ENCODE measurements around the gene UNG.

UNG gene

DNA sequence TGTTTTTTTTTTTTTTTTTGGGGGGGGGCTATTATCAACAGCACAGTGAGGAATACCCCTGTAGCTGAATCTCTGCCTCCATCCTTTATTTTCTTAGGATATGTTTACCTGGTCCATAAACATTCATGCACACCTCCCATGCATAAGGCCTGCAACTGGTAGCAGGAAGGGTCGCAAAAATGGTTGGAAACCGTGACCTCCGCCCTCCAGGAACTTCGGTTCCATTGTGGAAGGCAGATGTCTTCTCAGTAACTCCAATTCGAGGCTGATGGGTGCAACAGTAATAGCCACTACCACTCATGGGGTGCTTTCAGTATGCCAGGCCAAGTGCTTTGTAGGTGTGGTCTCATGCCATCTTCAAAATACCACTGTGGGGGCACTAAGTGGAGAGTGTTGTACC, 59.2 kb downstream of the UNG start:
- no peak for DNase-seq (ENCODE audit: low spot score)

GRCh38 chr12:109157986-109158385, 60.6 kb downstream of the UNG start:
- no peak for DNase-seq (ENCODE audit: low spot score)

DNA sequence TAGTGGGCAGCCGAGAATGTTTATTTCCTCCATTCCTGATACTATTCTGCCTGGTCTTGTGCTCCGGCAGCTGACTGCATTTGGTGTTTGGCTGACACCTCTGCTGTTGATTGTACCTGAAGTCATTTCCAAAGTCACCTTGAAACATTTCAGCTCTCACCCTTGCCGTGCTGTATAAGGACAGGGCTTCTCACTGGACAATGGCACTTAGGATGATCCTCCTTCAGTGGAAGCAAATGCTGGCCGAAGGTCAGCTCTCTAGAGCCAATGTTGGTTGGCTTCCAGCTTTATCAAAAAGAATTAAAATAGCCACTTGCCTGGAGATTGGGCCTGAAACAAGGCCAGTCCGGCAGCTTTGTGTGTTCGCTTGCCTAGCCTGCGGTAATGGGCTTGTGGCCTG, 63.0 kb downstream of the UNG start:
- DNase-seq (ENCODE audit: low spot score), result no peak

All from LoVo (cell line).